ENCODE measurements around the gene C21orf58. TPM values are rescaled to one million over a fixed set of nuclear protein-coding genes. Genes with fewer than 3 reads are reported as not detected.

C21orf58 gene
- total and polyA plus RNA-seq, 2 donors from 2014 or later = 0.67 to 2.7 TPM

DNA sequence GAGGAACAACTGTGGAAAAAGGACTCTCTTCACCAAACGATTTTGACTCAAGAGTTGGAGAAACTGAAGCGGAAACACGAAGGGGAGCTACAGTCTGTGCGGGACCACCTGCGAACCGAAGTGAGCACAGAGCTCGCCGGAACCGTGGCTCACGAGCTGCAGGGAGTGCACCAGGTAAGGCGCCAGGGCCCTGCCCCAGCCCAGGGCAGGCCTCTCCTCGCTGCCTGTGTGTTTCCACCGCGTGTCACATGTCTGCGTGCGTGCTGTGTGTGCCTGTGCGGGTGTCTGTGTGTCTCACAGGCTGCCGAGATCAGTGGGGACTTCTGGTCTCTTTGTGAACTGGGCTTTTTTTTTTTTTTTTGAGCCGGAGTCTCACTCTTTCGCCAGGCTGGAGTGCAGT lies 43.3 kb upstream of the C21orf58 start:
- Histone ChIP-seq H3K36me3 (ENCODE audit: control insufficient read depth in 2 of 3, insufficient read depth in 3 of 3, low read length in 3 of 3) (peaks cover 4 to 26% (median 19%) of the 10 kb centered on the region in 3 donors), H3K9me3 (ENCODE audit: control insufficient read depth in 2 of 3, insufficient read depth in 1 of 3, low read length in 3 of 3) (no peaks in the 10 kb centered on the region), H3K27ac (ENCODE audit: low read depth in 2 of 2, low read length in 2 of 2) (no peak overlapping the region), H3K27me3 (ENCODE audit: control insufficient read depth, insufficient read depth, low read length) (no peaks in the 10 kb centered on the region), H3K4me3 (ENCODE audit: low read length in 3 of 3) (no peak overlapping the region), H3K4me1 (ENCODE audit: control insufficient read depth in 2 of 3, insufficient read depth in 2 of 3, low read depth in 1 of 3, low read length in 3 of 3) (no peaks in the 10 kb centered on the region), H3K9ac (ENCODE audit: low read length in 3 of 3) (no peak overlapping the region)
- TF ChIP-seq, protein P1, sequence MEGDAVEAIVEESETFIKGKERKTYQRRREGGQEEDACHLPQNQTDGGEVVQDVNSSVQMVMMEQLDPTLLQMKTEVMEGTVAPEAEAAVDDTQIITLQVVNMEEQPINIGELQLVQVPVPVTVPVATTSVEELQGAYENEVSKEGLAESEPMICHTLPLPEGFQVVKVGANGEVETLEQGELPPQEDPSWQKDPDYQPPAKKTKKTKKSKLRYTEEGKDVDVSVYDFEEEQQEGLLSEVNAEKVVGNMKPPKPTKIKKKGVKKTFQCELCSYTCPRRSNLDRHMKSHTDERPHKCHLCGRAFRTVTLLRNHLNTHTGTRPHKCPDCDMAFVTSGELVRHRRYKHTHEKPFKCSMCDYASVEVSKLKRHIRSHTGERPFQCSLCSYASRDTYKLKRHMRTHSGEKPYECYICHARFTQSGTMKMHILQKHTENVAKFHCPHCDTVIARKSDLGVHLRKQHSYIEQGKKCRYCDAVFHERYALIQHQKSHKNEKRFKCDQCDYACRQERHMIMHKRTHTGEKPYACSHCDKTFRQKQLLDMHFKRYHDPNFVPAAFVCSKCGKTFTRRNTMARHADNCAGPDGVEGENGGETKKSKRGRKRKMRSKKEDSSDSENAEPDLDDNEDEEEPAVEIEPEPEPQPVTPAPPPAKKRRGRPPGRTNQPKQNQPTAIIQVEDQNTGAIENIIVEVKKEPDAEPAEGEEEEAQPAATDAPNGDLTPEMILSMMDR (IDR thresholded peaks at IDR 0.05; ENCODE audit: borderline replicate concordance, extremely low read depth, insufficient read depth) = no peak
- DNase-seq (no peak), FAIRE-seq (no peak)
- intact Hi-C loops (cut with DNase I) = no loop called here

DNA sequence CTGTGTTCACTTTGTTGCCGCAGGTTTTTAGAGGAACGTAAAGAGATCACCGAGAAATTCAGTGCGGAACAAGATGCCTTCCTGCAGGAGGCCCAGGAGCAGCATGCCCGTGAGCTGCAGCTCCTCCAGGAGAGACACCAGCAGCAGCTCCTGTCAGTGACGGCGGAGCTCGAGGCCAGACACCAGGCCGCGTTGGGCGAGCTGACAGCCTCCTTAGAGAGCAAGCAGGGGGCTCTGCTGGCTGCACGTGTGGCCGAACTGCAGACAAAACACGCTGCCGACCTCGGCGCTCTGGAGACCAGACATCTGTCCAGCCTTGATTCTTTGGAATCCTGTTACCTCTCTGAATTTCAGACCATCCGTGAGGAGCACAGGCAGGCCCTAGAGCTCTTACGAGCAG lies 42.9 kb upstream of the C21orf58 start:
- TF ChIP-seq, protein P1 (IDR thresholded peaks at IDR 0.05; ENCODE audit: borderline replicate concordance, extremely low read depth, insufficient read depth) = no peak
- Histone ChIP-seq H3K9ac (ENCODE audit: low read length in 3 of 3) (no peak overlapping the region), H3K27me3 (ENCODE audit: control insufficient read depth, insufficient read depth, low read length) (no peaks in the 10 kb centered on the region), H3K27ac (ENCODE audit: low read depth in 2 of 2, low read length in 2 of 2) (no peak overlapping the region), H3K36me3 (ENCODE audit: control insufficient read depth in 2 of 3, insufficient read depth in 3 of 3, low read length in 3 of 3) (peaks cover 0 to 26% (median 15%) of the 10 kb centered on the region in 3 donors), H3K9me3 (ENCODE audit: control insufficient read depth in 2 of 3, insufficient read depth in 1 of 3, low read length in 3 of 3) (no peaks in the 10 kb centered on the region), H3K4me1 (ENCODE audit: control insufficient read depth in 2 of 3, insufficient read depth in 2 of 3, low read depth in 1 of 3, low read length in 3 of 3) (no peaks in the 10 kb centered on the region), H3K4me3 (ENCODE audit: low read length in 3 of 3) (no peak overlapping the region)
- FAIRE-seq = no peak
- no peak for DNase-seq
- intact Hi-C loops (cut with DNase I) = no loop called here

DNA sequence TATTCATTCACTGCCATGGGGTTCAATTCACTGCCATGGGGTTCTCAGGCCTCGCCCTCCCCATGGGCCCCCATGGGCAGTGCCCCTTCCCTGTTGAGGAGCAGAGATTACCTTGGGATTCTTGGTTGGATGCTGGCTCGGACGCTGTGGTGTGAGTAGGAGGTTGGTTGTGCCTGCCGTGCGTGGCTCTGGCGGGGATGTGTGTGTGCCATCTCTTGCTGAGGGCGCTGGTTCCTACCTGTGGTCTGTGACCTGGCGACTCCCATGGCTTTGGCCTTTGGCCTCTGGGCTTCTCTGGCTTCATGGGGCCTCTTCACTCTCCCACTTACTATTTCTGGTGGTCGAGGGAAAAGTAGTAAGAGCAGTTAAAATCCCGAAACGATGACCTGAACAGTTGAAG lies 42.4 kb upstream of the C21orf58 start:
- no peak overlapping the region for H3K9ac ChIP-seq (ENCODE audit: low read length in 3 of 3)
- no peak for DNase-seq
- no peak overlapping the region for H3K27ac ChIP-seq (ENCODE audit: low read depth in 2 of 2, low read length in 2 of 2)
- no peak for FAIRE-seq
- H3K4me3 ChIP-seq (ENCODE audit: low read length in 3 of 3) = no peak overlapping the region
- no peaks in the 10 kb centered on the region for H3K27me3 ChIP-seq (ENCODE audit: control insufficient read depth, insufficient read depth, low read length)
- TF ChIP-seq, protein P1 (IDR thresholded peaks at IDR 0.05; ENCODE audit: borderline replicate concordance, extremely low read depth, insufficient read depth) = no peak
- peaks cover 0 to 26% (median 15%) of the 10 kb centered on the region in 3 donors for H3K36me3 ChIP-seq (ENCODE audit: control insufficient read depth in 2 of 3, insufficient read depth in 3 of 3, low read length in 3 of 3)
- no peaks in the 10 kb centered on the region for H3K9me3 ChIP-seq (ENCODE audit: control insufficient read depth in 2 of 3, insufficient read depth in 1 of 3, low read length in 3 of 3)
- no peaks in the 10 kb centered on the region for H3K4me1 ChIP-seq (ENCODE audit: control insufficient read depth in 2 of 3, insufficient read depth in 2 of 3, low read depth in 1 of 3, low read length in 3 of 3)
- intact Hi-C loops (cut with DNase I) = no loop called here

DNA sequence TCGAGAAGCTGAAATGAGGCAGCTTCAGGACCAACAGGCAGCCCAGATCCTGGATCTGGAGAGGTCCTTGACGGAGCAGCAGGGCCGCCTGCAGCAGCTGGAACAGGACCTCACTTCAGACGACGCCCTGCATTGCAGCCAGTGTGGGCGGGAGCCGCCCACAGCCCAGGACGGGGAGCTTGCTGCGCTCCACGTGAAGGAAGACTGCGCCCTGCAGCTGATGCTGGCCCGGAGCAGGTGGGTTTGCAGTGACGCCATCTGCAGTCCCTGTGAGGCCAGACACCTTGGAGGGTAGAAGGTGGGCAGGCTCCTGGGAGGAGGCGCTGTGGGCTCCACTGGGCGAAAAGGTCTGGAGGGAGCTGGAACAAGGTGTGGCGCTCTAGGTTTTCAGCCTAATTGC lies 40.0 kb upstream of the C21orf58 start:
- H3K36me3 ChIP-seq (ENCODE audit: control insufficient read depth in 2 of 3, insufficient read depth in 3 of 3, low read length in 3 of 3) = peaks cover 0 to 26% (median 15%) of the 10 kb centered on the region in 3 donors
- TF ChIP-seq, protein P1 (IDR thresholded peaks at IDR 0.05; ENCODE audit: borderline replicate concordance, extremely low read depth, insufficient read depth) = no peak
- intact Hi-C loops (cut with DNase I) = no loop called here
- no peak overlapping the region for H3K27ac ChIP-seq (ENCODE audit: low read depth in 2 of 2, low read length in 2 of 2)
- no peaks in the 10 kb centered on the region for H3K27me3 ChIP-seq (ENCODE audit: control insufficient read depth, insufficient read depth, low read length)
- H3K9ac ChIP-seq (ENCODE audit: low read length in 3 of 3) = no peak overlapping the region
- no peaks in the 10 kb centered on the region for H3K4me1 ChIP-seq (ENCODE audit: control insufficient read depth in 2 of 3, insufficient read depth in 2 of 3, low read depth in 1 of 3, low read length in 3 of 3)
- no peak for FAIRE-seq
- DNase-seq = no peak
- H3K4me3 ChIP-seq (ENCODE audit: low read length in 3 of 3) = no peak overlapping the region
- H3K9me3 ChIP-seq (ENCODE audit: control insufficient read depth in 2 of 3, insufficient read depth in 1 of 3, low read length in 3 of 3) = no peaks in the 10 kb centered on the region

All from kidney (tissue), 14 donors.